Colon (tissue), 2 donors: ENCODE results near the gene KCTD16.

Experiments used
- FAIRE-seq: peaks from 2 replicates; lab custom pipeline; 2012; peaks lifted over from hg19 to GRCh38; lab: Jason Lieb, UNC
- donor health status: control.
- donor health status: control.

The KCTD16 gene

GRCh38 chr5:144405991-144406390, 235.3 kb downstream of the KCTD16 start:
- FAIRE-seq: no peak

- no peak for FAIRE-seq
These were observed 235.8 kb downstream of the KCTD16 start for GRCh38 chr5:144406442-144406841.

GRCh38 chr5:144414202-144415029, 243.7 kb downstream of the KCTD16 start:
- FAIRE-seq: no peak

GRCh38 chr5:144416196-144416595, 245.5 kb downstream of the KCTD16 start:
- no peak for FAIRE-seq

GRCh38 chr5:144418719-144419118, 248.0 kb downstream of the KCTD16 start:
- no peak for FAIRE-seq

- FAIRE-seq: no peak
These were observed 250.7 kb downstream of the KCTD16 start for GRCh38 chr5:144421411-144421810.

- FAIRE-seq: no peak
These were observed 251.5 kb downstream of the KCTD16 start for GRCh38 chr5:144422018-144422727.

- FAIRE-seq: no peak
These were observed 257.2 kb downstream of the KCTD16 start for GRCh38 chr5:144427866-144428265.

GRCh38 chr5:144428326-144428725, 257.7 kb downstream of the KCTD16 start:
- no peak for FAIRE-seq

GRCh38 chr5:144429405-144429804, 258.7 kb downstream of the KCTD16 start:
- FAIRE-seq: no peak

GRCh38 chr5:144429905-144430304, 259.2 kb downstream of the KCTD16 start:
- no peak for FAIRE-seq

- FAIRE-seq: no peak
These were observed 262.6 kb downstream of the KCTD16 start for GRCh38 chr5:144433140-144433822.

- FAIRE-seq: no peak
These were observed 263.2 kb downstream of the KCTD16 start for GRCh38 chr5:144433893-144434292.

GRCh38 chr5:144436007-144436406, 265.3 kb downstream of the KCTD16 start:
- FAIRE-seq: no peak

- FAIRE-seq: no peak
These were observed 267.6 kb downstream of the KCTD16 start for GRCh38 chr5:144438237-144438636.

GRCh38 chr5:144448457-144448856, 277.8 kb downstream of the KCTD16 start:
- no peak for FAIRE-seq

- FAIRE-seq: no peak
These were observed 280.7 kb downstream of the KCTD16 start for GRCh38 chr5:144451187-144451973.

GRCh38 chr5:144453753-144454152, 283.1 kb downstream of the KCTD16 start:
- FAIRE-seq: no peak

GRCh38 chr5:144457160-144457559, 286.5 kb downstream of the KCTD16 start:
- no peak for FAIRE-seq

- no peak for FAIRE-seq
These were observed 287.5 kb downstream of the KCTD16 start for GRCh38 chr5:144458216-144458615.

GRCh38 chr5:144460600-144460999, 289.9 kb downstream of the KCTD16 start:
- FAIRE-seq: no peak

- no peak for FAIRE-seq
These were observed 291.9 kb downstream of the KCTD16 start for GRCh38 chr5:144462577-144462976.
